Measurements from ENCODE around the gene PSTPIP1.

GRCh38 chr15:77045985-77046384 lies 51.1 kb downstream of the PSTPIP1 start:
- TF ChIP-seq, protein P1, sequence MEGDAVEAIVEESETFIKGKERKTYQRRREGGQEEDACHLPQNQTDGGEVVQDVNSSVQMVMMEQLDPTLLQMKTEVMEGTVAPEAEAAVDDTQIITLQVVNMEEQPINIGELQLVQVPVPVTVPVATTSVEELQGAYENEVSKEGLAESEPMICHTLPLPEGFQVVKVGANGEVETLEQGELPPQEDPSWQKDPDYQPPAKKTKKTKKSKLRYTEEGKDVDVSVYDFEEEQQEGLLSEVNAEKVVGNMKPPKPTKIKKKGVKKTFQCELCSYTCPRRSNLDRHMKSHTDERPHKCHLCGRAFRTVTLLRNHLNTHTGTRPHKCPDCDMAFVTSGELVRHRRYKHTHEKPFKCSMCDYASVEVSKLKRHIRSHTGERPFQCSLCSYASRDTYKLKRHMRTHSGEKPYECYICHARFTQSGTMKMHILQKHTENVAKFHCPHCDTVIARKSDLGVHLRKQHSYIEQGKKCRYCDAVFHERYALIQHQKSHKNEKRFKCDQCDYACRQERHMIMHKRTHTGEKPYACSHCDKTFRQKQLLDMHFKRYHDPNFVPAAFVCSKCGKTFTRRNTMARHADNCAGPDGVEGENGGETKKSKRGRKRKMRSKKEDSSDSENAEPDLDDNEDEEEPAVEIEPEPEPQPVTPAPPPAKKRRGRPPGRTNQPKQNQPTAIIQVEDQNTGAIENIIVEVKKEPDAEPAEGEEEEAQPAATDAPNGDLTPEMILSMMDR (IDR thresholded peaks at IDR 0.05; ENCODE audit: poor library complexity), result no peak
- TF ChIP-seq EZH2phosphoT487 (IDR thresholded peaks at IDR 0.05; ENCODE audit: low read depth, severe bottlenecking, unreplicated experiment) (no peak), EZH2 (IDR thresholded peaks at IDR 0.05; ENCODE audit: borderline replicate concordance) (no peak)
